Measurements from ENCODE around the gene FCMR. TPM values are rescaled to one million over a fixed set of nuclear protein-coding genes. Genes with fewer than 3 reads are reported as not detected.
"Not testable (repeated sequence)": the region's sequence is repeated elsewhere in the genome, so short reads cannot be mapped to it uniquely, and the experiment has no call there.

FCMR gene
- total and polyA plus RNA-seq, 9 donors: 0.38 to 8.4 (median 2.4) TPM

GRCh38 chr1:206856674-206857464 lies 64.9 kb downstream of the FCMR start:
- Histone ChIP-seq H3K9me3 (no peaks in the 10 kb centered on the region), H3K4me3 (no peak overlapping the region), H3K4me1 (ENCODE audit: insufficient read depth) (no peaks in the 10 kb centered on the region), H3K27ac (no peak overlapping the region), H3K27me3 (no peaks in the 10 kb centered on the region), H3K36me3 (no peaks in the 10 kb centered on the region)
- TF ChIP-seq POLR2A (IDR thresholded peaks at IDR 0.05) (no peak), EP300 (IDR thresholded peaks at IDR 0.05) (no peak), CTCF (IDR thresholded peaks at IDR 0.05) (no peak)
- DNase-seq: no peak
- intact Hi-C loops (cut with DNase I): no loop called here
- WGBS, 3 donors: 93 to 96% (median 94%) methylated on average over 5 of the region's 5 CpGs

- H3K4me1 ChIP-seq (ENCODE audit: insufficient read depth): no peaks in the 10 kb centered on the region
- H3K4me3 ChIP-seq: no peak overlapping the region
- DNase-seq: no peak
- intact Hi-C loops (cut with DNase I): no loop called here
- H3K9me3 ChIP-seq: no peaks in the 10 kb centered on the region
- 92 to 97% (median 95%) methylated on average over 2 of the region's 2 CpGs for WGBS, 3 donors
- H3K27me3 ChIP-seq: no peaks in the 10 kb centered on the region
- no peak for TF ChIP-seq POLR2A (IDR thresholded peaks at IDR 0.05)
- TF ChIP-seq CTCF (IDR thresholded peaks at IDR 0.05): no peak
- TF ChIP-seq EP300 (IDR thresholded peaks at IDR 0.05): no peak
- H3K27ac ChIP-seq: no peak overlapping the region
- H3K36me3 ChIP-seq: no peaks in the 10 kb centered on the region
Observed at GRCh38 chr1:206855859-206856258, 65.9 kb downstream of the FCMR start.

DNA sequence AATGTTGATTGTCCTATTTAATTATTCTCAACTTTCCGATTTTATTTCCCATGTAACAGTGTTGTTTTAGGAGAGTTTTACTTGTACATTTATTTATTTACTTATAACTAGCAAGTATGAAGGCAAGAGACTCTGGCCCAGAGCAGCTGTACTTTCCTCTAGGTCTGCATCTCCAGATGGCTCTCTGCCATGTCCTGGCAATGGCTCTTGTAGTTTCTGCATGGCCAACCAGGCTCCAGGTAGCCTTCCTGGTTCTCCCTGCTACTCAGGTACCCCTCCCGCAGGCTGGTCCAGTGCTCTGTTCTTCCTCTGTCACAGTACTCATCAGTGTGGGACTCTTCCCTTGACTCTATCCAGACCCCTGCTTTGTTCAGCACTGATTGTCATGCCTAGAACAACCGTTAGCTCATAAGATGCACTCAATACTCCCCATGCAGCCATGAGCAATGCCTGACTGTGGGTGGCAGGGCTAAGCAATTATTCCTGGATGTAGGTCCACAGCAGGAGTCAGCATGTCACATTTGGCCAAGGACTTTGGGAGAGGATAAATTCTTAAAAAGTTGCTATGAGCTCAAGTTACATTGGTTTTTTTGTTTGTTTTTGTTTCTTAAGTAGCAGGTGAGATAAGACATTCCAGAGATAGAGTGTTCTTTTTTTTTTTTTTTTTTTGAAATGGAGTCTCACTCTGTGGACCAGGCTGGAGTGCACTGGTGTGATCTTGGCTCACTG lies 67.2 kb downstream of the FCMR start:
- H3K4me3 ChIP-seq: no peak overlapping the region
- no peak for TF ChIP-seq CTCF (IDR thresholded peaks at IDR 0.05)
- DNase-seq: no peak
- no peaks in the 10 kb centered on the region for H3K27me3 ChIP-seq
- no peaks in the 10 kb centered on the region for H3K36me3 ChIP-seq
- no peaks in the 10 kb centered on the region for H3K9me3 ChIP-seq
- 74 to 81% (median 80%) methylated on average over 3 of the region's 3 CpGs for WGBS, 3 donors
- intact Hi-C loops (cut with DNase I): no loop called here
- no peaks in the 10 kb centered on the region for H3K4me1 ChIP-seq (ENCODE audit: insufficient read depth)
- no peak overlapping the region for H3K27ac ChIP-seq

DNA sequence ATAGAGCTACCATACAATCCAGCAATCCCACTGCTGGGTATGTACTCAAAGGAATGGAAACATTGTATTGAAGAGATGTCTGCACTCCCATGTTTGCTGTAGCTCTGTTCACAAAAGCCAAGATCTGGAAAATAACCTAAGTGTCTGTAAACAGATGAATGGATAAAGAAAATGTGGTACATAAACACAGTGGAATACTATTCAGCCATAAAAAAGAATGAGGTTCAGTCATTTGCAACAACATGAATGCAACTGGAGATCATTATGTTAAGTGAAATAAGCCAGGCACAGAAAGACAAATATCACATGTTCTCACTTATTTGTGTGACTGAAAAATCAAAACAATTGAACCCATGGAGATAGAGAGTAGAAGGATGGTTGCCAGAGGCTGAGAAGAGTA lies 68.0 kb downstream of the FCMR start:
- H3K27ac ChIP-seq; H3K27me3 ChIP-seq; H3K4me1 ChIP-seq (ENCODE audit: insufficient read depth); DNase-seq; H3K9me3 ChIP-seq; H3K4me3 ChIP-seq; H3K36me3 ChIP-seq; intact Hi-C loops (cut with DNase I): not testable (repeated sequence)

Other genes with a start within 250 kb of the FCMR start
- 10 to 100 TPM; 28.4 to 71.2 (median 66.2) TPM for gene MAPKAPK2, start 237.0 kb downstream of the FCMR start, total RNA-seq
- gene MAPKAPK2, start 237.0 kb downstream of the FCMR start, polyA plus RNA-seq: 10 to 100 TPM; 34.5 to 64.7 TPM
- gene IL19, start 151.2 kb downstream of the FCMR start, total RNA-seq: not detected
- gene IL19, start 151.2 kb downstream of the FCMR start, polyA plus RNA-seq: not detected
- gene IL10, start 149.4 kb downstream of the FCMR start, total RNA-seq: 1 to 10 TPM in 3 of 7 donors, under 1 TPM in 3, not detected in 1; 0.25 to 2.7 (median 0.94) TPM
- 1 to 10 TPM; 3.2 to 4.0 TPM for gene IL10, start 149.4 kb downstream of the FCMR start, polyA plus RNA-seq
- gene IL20, start 56.3 kb downstream of the FCMR start, total RNA-seq: 1 to 10 TPM in 1 of 7 donors, not detected in 6; 2.6 TPM
- gene IL20, start 56.3 kb downstream of the FCMR start, polyA plus RNA-seq: under 1 TPM in 1 of 2 donors, not detected in 1; 0.30 TPM
- gene IL24, start 24.5 kb downstream of the FCMR start, total RNA-seq: 1 to 10 TPM in 1 of 7 donors, under 1 TPM in 1, not detected in 5; 0.72 to 1.8 TPM
- under 1 TPM in 1 of 2 donors, not detected in 1; 0.10 TPM for gene IL24, start 24.5 kb downstream of the FCMR start, polyA plus RNA-seq
- 1 to 10 TPM in 3 of 7 donors, under 1 TPM in 3, not detected in 1; 0.10 to 5.3 (median 1.2) TPM for gene PIGR, start 24.5 kb upstream of the FCMR start, total RNA-seq
- under 1 TPM; 0.04 to 0.07 TPM for gene PIGR, start 24.5 kb upstream of the FCMR start, polyA plus RNA-seq
- gene FCAMR, start 48.5 kb upstream of the FCMR start, total RNA-seq: not detected
- gene FCAMR, start 48.5 kb upstream of the FCMR start, polyA plus RNA-seq: not detected
- 1 to 10 TPM in 2 of 7 donors, under 1 TPM in 3, not detected in 2; 0.10 to 1.6 (median 0.72) TPM for gene C1orf116, start 110.8 kb upstream of the FCMR start, total RNA-seq
- under 1 TPM; 0.02 to 0.07 TPM for gene C1orf116, start 110.8 kb upstream of the FCMR start, polyA plus RNA-seq
- gene YOD1, start 129.3 kb upstream of the FCMR start, total RNA-seq: 1 to 10 TPM; 4.7 to 8.4 (median 6.3) TPM
- 1 to 10 TPM; 2.2 to 3.5 TPM for gene YOD1, start 129.3 kb upstream of the FCMR start, polyA plus RNA-seq
- 10 to 100 TPM in 2 of 7 donors, 1 to 10 TPM in 5; 5.0 to 11.4 (median 8.7) TPM for gene PFKFB2, start 131.3 kb upstream of the FCMR start, total RNA-seq
- gene PFKFB2, start 131.3 kb upstream of the FCMR start, polyA plus RNA-seq: 1 to 10 TPM; 3.0 to 7.7 TPM
- gene C4BPB, start 166.9 kb upstream of the FCMR start, total RNA-seq: 10 to 100 TPM in 5 of 7 donors, 1 to 10 TPM in 2; 2.5 to 88.5 (median 18.2) TPM
- 10 to 100 TPM; 20.3 to 42.4 TPM for gene C4BPB, start 166.9 kb upstream of the FCMR start, polyA plus RNA-seq
- 1 to 10 TPM in 3 of 7 donors, under 1 TPM in 4; 0.23 to 3.5 (median 0.45) TPM for gene C4BPA, start 182.3 kb upstream of the FCMR start, total RNA-seq
- 1 to 10 TPM; 1.8 to 2.3 TPM for gene C4BPA, start 182.3 kb upstream of the FCMR start, polyA plus RNA-seq

Measured in ovary (tissue), 9 donors.